GM18907 (cell line): Measurements from ENCODE around the gene INPP5D.

ENCODE experiments used
- ATAC-seq: cut with Tn5 transposase; IDR thresholded peaks from one replicate; pipeline ENCODE4 v1.9.1; 2021; ENCODE audit warnings: mild to moderate bottlenecking, moderate library complexity; ENCODE audit not compliant: unreplicated experiment

Gene INPP5D

DNA sequence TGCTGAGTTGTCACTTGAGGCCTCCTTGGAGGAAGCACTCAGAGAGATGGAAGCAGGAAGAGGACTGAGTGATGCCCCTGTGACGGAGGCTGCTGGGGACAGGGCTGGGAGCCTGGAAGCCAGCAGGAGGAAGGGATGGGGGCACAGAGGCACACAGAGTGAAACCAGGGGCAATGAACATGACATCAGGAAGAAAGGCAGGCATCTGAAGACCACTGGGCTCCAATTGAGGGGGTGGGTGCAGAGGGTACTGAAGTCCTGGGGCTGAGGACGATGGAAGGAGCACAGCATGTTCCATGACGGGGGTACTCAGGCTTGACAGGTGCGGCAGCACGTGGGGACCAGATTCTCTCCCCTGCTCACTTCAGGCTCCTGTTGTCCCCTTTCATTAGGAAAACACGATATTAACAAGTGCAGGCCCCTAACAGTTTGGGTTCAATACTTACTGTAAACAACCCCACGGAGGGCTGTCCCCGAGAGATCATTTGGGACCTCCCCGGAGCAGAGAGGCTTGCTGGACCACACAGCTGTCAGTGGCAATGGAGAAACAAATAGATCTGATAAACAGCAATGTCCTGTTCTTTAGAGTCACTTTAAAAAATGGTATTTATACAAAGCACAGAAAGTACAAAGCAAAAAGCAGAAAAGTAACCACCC lies 8.7 kb downstream of the INPP5D start:
- no peak for ATAC-seq

DNA sequence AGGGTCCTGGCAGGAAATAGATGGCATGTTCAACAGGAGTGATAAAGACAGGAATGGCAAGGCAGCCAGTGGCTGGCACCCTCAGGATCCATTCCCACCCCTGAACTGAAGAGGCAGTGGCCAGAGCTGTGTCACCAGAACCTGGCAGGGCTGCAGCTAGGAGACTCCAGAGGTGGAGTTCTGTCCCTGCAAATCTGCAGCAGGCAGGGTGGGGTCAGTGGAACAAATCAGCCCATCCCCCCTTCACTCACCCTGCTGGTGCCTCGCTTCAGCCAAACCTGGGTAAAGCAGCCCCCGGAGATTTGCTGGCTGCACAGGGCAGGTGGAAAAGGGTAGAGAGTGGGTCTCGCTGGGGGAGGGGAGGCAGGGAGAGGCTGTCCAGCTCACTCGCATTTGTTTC lies 12.7 kb downstream of the INPP5D start:
- ATAC-seq: no peak

DNA sequence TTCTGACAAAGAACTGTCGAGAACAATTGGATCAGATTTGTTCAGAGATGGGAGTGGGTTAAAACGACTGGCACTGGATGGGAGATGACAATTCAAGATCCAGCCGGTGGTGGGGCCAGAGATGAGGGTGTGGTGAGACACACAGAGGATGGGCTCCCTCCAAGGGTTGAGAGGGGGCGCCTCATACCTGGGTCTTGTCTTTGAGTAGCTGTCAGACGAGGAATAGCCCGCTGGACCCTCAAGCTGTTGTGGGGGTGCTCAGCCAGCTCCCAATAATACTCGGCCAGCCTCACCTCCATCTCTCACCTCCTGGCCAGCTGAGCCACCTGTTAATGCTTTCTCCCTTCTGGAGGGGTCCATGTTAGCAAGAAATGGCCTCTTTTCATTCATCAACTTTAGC lies 14.0 kb downstream of the INPP5D start:
- ATAC-seq: no peak

DNA sequence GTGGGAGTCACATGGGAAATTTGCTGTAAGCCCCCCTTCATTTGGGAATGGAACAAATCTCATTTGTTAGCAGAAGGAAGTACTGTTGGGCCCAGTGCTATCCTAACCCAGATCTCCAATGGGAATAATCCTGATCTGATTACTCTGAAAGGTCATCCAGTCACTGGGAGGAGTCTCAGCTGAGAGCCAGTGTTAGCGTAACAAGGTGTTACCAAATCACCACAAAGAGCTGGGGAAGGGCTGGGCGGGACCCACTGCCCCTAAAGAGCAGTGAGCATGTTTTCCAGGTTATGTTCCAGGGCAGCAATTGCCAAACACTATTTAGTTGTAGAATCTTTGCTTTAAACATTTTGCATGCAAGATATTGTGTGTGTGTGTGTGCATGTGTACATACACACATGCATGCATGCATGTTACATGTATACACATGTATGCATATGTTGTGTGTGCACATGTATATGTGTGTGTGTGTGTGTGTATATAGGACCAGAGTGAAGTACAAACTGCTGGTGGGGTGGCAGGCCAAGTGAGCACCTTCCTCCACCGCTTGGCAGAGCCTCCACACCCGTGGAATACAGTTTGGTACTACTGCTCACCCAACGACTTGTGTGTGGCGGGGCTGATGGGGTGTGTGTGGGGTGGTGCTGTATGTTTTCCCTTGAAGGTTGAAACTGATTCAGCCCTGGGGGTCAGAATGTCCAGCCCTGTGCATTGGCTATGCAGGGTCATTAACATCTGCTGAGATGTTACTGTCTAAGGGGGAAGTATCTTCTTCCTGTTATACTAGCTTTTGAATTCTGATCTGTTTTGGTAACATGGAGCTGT lies 15.2 kb downstream of the INPP5D start:
- peak; percentile 20 for ATAC-seq

DNA sequence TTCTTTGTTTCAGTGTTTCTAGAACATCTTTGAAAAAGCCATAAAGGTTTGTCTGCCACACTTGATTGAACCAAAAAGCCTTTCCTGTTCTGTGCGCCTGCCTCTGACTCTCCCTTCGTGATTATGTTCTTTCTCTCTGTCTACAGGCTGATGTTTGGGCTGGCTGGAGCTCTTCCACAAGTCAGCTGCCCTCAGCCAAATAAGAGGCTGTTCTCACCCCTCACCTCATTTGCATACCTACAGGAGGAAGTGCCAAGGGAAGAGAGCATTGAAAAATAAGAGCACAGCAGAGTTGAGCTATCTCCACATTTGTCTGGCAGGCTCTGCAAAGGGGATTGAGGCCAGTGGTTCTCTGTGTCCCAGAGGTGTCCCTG lies 15.8 kb downstream of the INPP5D start:
- ATAC-seq: peak; percentile 55

DNA sequence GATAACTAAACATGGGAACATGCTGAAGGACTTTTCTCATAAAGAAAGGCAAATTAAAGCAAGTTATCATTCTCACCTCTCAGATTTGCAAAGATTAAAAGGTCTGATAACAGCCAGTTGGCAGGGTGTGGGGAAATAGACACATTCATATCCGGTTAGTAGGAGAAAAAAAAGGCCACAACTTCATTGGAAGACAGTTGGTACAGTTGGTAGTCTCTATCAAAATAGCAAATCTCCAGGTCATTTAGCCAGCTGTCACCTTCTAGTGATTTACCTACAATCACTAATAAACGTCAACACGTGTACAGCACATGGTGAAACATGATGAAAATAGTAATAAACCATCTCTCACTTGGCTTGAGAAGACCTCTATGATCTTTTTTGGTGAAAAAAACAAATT lies 16.6 kb downstream of the INPP5D start:
- ATAC-seq: no peak

- ATAC-seq: peak; percentile 48
Measured at GRCh38 chr2:233079473-233079877, 19.3 kb downstream of the INPP5D start.

GRCh38 chr2:233079953-233080835 lies 20.1 kb downstream of the INPP5D start:
- no peak for ATAC-seq

DNA sequence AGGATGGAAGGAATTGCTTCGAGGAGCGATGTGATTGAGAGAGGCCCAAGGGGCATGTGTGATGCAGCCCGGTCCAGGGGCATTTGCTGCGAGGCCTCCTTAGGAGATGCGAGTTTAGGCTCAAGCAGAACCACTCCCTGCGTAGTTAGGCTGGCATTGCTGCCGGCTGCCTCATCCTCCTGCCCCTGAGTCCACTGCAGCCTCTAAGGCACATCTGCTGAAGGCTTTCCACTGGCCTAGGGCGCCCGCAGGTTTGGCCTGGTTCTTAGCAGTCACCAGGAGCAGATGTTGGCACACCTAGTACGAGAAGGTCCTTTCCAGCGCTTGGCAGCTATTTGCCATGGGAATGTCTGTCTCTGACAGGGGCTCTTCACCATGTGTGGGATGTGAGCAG lies 20.7 kb downstream of the INPP5D start:
- ATAC-seq: no peak

DNA sequence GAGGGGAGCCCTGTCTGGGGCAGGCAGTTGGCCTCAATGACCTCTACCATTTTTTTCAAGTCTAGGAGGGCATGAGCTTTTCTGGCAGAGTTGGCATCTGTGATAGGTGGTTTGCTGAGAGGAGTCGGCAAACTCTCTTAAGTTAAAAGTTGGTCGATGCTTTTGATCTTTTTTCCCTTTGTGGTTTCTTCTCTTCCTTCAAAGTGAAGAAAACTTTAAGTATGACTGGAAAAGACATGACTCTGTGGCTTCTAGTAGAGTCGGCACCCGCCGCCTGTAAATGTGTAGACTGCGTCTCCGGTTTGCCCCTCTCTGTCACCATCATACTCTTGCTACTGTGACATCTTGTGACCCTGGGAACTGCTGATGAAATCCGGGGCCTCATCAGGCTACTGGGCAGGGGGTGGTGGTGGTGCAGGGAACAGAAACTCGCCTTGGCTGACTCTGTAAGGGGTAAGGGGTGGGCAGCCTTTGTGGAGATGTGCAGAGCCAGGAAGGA lies 21.1 kb downstream of the INPP5D start:
- ATAC-seq: peak; percentile 25

GRCh38 chr2:233081731-233082221 lies 21.6 kb downstream of the INPP5D start:
- ATAC-seq: peak; percentile 3

- ATAC-seq: peak; percentile 43
Measured at GRCh38 chr2:233082222-233082930, 22.2 kb downstream of the INPP5D start.

- no peak for ATAC-seq
Measured at GRCh38 chr2:233082931-233083755, 23.0 kb downstream of the INPP5D start.

DNA sequence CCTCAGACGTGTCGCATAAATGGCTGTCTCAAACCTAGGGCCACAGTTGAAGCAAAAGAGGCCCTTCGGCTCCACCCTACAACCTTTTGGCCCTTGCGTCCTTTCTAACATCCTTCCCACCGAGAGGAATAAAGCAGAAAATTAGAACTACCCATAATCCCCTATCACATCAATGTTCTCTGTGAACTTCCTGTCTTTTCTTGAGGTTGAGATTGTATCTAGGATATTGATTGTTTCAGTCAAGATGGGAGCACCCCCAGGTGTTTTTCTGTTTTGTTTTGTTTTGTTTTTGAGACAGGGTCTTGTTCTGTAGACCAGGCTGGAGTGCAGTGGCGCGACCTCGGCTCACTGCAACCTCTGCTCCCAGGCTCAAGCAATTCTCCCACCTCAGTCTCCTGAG lies 23.6 kb downstream of the INPP5D start:
- ATAC-seq: no peak

DNA sequence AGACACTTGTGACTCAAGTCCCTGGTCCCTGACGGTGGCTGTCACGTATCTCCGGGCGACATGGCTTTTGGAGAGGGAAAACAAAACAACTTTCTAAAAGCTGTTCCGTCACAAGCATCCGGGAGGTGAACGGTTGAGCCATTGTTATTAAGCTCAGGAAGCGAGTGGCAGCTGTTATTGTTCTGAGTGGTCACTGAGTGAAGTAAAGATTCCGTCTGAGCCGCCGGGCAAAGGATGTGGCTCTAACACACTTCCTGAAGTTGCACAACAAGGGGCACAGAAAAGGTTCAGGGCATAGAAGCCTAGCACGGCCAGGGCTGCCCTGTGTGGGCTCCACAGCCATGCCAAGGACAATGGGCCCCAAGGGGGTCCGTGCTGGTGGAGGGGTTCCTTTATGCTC lies 24.3 kb downstream of the INPP5D start:
- ATAC-seq: peak; percentile 28

GRCh38 chr2:233085037-233085838 lies 25.1 kb downstream of the INPP5D start:
- no peak for ATAC-seq

DNA sequence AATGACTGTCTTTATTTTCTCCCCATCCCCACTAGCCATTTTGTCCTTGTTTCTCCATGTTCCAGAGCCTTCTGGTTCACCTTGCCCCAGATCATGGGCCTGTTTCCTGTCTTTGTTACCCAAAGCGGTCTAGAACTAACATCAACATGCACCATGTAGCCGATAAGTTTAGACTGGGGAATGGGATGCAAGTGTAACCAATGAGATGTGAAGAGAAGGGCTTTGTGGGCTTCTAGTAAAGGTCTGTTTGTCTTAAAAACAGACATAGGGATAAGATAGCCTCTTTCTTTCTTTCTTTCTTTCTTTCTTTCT lies 25.7 kb downstream of the INPP5D start:
- no peak for ATAC-seq

DNA sequence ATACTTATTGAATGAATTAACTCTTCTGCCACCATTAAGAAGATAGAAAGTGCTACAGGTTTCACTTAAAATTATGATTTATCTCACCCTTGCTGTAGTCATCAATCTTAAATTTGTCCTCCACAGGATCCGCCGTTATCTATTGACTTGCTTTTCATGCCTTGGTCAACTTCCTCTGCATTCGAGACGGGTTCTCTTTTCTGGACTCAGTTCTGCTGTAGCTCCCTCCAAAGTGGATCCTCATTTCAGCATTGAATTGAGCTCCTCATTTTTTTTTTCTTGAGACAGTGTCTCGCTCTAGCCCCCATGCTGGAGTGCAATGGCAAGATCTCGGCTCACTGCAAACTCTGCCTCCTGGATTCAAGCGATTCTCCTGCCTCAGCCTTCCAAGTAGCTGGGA lies 27.6 kb downstream of the INPP5D start:
- no peak for ATAC-seq

DNA sequence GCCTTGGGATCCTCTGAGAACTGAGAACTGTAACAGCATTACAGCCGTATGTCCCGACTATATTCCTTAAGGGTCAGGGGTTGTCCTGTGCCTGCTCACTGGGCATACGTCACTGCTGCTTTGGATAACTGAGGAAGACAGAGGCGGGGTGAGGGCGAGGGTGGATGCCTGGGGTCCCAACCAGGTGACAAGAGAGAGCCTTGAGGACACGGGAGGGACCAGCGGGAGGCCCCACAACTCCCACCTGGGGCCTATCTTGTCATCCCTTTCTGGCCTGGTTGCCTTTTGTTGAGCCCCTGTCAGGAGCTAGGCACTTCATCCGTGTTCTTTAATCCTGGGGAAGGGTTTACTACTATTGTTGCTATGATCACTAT lies 28.8 kb downstream of the INPP5D start:
- ATAC-seq: no peak
